SU-DHL-6 (cell line): ENCODE measurements around the gene PLD3.

Experiments used
- H2AFZ ChIP-seq: fragments of 200-600 bp; sonication (generic); 2 replicates; pipeline ENCODE4 v1.6.1; 2014; ENCODE audit warnings: low read depth, mild to moderate bottlenecking, moderate library complexity, mixed read lengths, antibody characterized with exemption, low read length; ENCODE audit not compliant: severe bottlenecking
- H3F3A ChIP-seq: fragments of 200-600 bp; shearing (Covaris generic); 2 replicates; pipeline ENCODE4 v1.6.0; 2016; ENCODE audit warnings: antibody characterized with exemption, mild to moderate bottlenecking; ENCODE audit not compliant: insufficient read depth
- H3K27ac ChIP-seq: fragments of 200-600 bp; sonication (generic); 2 replicates; pipeline ENCODE4 v1.5.1; 2016; ENCODE audit warnings: low read depth, mild to moderate bottlenecking, low read length, moderate library complexity, mixed read lengths
- H3K27me3 ChIP-seq: fragments of 200-600 bp; sonication (generic), shearing (Covaris generic); 2 replicates; pipeline ENCODE4 v1.6.0; 2014; ENCODE audit warnings: mild to moderate bottlenecking, low read length
- H3K36me3 ChIP-seq: fragments of 200-600 bp; sonication (generic); 2 replicates; pipeline ENCODE4 v1.6.1; 2014; ENCODE audit warnings: mild to moderate bottlenecking, low read length, mixed read lengths
- H3K4me2 ChIP-seq: fragments of 300-600, 200-600 bp; shearing (Covaris generic), sonication (generic); 2 replicates; pipeline ENCODE4 v1.6.0; 2014; ENCODE audit warnings: low read length, low read depth, mild to moderate bottlenecking; ENCODE audit not compliant: poor library complexity, severe bottlenecking
- H3K4me3 ChIP-seq: fragments of 200-600 bp; sonication (generic); 2 replicates; pipeline ENCODE4 v1.5.1; 2014; ENCODE audit warnings: antibody characterized with exemption, low read length, mild to moderate bottlenecking, mixed read lengths; ENCODE audit not compliant: insufficient read depth, poor library complexity, severe bottlenecking
- H3K79me2 ChIP-seq: fragments of 200-600 bp; sonication (generic); 2 replicates; pipeline ENCODE4 v1.6.1; 2014; ENCODE audit warnings: mild to moderate bottlenecking, low read length, moderate library complexity; ENCODE audit not compliant: insufficient read depth
- H3K9ac ChIP-seq: fragments of 200-600 bp; sonication (generic); 2 replicates; pipeline ENCODE4 v1.7.0; 2014; ENCODE audit warnings: mild to moderate bottlenecking, low read length
- H3K9me2 ChIP-seq: fragments of 200-600 bp; sonication (generic); replicated peaks from 2 replicates; pipeline ENCODE4 v1.6.1; 2014; ENCODE audit warnings: low read length; ENCODE audit not compliant: insufficient read depth
- H3K9me3 ChIP-seq: fragments of 200-600 bp; sonication (generic); 2 replicates; pipeline ENCODE4 v1.6.1; 2014; ENCODE audit warnings: low read length, mixed read lengths; ENCODE audit not compliant: insufficient read depth
- H4K20me1 ChIP-seq: fragments of 200-600 bp; sonication (generic); 2 replicates; pipeline ENCODE4 v1.6.1; 2014; ENCODE audit warnings: low read depth, mild to moderate bottlenecking, antibody characterized with exemption, low read length, moderate library complexity, mixed read lengths
- EZH2phosphoT487 ChIP-seq: fragments of 200-600 bp; sonication (generic), shearing (Covaris generic); conservative IDR thresholded peaks from 2 replicates; pipeline ENCODE4 v1.6.1; 2018; ENCODE audit warnings: mild to moderate bottlenecking, antibody characterized with exemption, low read length, moderate library complexity, mixed read lengths
- TF ChIP-seq, protein P1 (sequence below): fragments of 200-600 bp; sonication (generic); IDR thresholded peaks from one replicate; pipeline ENCODE4 v1.5.1; 2017; ENCODE audit warnings: antibody characterized with exemption, mild to moderate bottlenecking, low read length, moderate library complexity; ENCODE audit not compliant: insufficient read depth, poor library complexity, severe bottlenecking

PLD3 gene

DNA sequence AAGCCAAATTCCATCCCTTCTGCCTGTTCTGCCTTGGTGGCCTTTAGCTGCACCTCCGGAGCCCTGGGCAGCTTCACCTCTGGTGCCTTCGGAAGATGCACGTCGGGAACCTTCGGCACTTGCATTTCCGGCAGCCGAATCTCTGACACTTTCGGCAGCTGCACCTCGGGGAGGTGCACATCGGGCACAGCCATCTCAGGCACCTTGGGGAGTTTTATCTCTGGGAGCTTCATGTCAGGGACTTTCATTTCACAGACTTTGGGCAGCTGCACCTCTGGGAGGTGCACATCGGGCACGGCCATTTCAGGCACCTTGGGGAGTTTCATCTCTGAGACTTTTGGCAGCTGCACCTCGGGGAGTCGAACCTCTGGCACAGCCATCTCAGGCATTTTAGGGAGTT is 47.5 kb downstream of the PLD3 start:
- H4K20me1 ChIP-seq: no peaks in the 10 kb centered on the region
- no peak overlapping the region for H3K4me2 ChIP-seq
- no peak overlapping the region for H3K4me3 ChIP-seq
- H3K27me3 ChIP-seq: no peaks in the 10 kb centered on the region
- no peak overlapping the region for H3K27ac ChIP-seq
- H3K36me3 ChIP-seq: no peaks in the 10 kb centered on the region
- no peak overlapping the region for H2AFZ ChIP-seq
- no peak overlapping the region for H3K9ac ChIP-seq
- H3K9me3 ChIP-seq: no peaks in the 10 kb centered on the region
- no peaks in the 10 kb centered on the region for H3K79me2 ChIP-seq
- H3F3A ChIP-seq: no peaks in the 10 kb centered on the region
- TF ChIP-seq, protein P1, sequence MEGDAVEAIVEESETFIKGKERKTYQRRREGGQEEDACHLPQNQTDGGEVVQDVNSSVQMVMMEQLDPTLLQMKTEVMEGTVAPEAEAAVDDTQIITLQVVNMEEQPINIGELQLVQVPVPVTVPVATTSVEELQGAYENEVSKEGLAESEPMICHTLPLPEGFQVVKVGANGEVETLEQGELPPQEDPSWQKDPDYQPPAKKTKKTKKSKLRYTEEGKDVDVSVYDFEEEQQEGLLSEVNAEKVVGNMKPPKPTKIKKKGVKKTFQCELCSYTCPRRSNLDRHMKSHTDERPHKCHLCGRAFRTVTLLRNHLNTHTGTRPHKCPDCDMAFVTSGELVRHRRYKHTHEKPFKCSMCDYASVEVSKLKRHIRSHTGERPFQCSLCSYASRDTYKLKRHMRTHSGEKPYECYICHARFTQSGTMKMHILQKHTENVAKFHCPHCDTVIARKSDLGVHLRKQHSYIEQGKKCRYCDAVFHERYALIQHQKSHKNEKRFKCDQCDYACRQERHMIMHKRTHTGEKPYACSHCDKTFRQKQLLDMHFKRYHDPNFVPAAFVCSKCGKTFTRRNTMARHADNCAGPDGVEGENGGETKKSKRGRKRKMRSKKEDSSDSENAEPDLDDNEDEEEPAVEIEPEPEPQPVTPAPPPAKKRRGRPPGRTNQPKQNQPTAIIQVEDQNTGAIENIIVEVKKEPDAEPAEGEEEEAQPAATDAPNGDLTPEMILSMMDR: no peak
- TF ChIP-seq EZH2phosphoT487: no peak
- no peaks in the 10 kb centered on the region for H3K9me2 ChIP-seq

DNA sequence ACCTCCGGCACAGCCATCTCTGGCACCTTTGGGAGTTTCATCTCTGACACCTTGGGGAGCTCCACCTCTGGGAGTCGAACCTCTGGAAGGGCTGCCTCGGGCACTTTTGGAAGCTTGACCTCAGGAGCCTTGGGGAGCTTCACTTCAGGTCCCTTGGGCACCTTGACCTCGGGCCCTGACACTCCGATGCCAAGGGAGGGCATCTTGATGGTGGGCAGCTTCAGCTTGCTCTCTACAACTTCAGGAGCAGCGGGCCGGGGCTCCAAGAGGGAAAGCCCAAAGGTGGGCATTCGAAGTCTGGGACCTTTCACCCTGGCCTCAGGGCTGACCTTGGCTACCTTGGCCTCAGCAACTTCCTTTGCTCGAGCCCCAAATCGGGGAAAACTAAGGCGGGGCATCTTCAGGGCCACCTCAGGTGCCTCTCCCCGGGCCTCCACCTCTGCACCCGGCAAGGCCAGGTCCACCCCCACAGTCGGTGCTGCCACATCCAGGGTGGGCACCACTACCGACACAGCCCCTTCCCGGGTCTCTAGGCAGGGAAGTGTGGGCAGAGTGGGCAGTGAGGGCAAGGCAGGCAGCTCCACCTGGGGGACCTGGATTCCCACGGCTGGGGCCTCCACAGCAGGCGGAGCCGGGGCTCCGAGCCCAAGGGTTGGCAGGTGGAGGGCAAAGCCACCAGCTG is 48.5 kb downstream of the PLD3 start:
- Histone ChIP-seq H3K4me3 (no peak overlapping the region), H3F3A (no peaks in the 10 kb centered on the region), H3K4me2 (no peak overlapping the region), H2AFZ (no peak overlapping the region), H3K9me2 (no peaks in the 10 kb centered on the region), H3K79me2 (no peaks in the 10 kb centered on the region), H3K9ac (no peak overlapping the region), H3K9me3 (no peaks in the 10 kb centered on the region), H4K20me1 (no peaks in the 10 kb centered on the region), H3K27me3 (no peaks in the 10 kb centered on the region), H3K36me3 (no peaks in the 10 kb centered on the region), H3K27ac (no peak overlapping the region)
- TF ChIP-seq EZH2phosphoT487: no peak
- TF ChIP-seq, protein P1: no peak

DNA sequence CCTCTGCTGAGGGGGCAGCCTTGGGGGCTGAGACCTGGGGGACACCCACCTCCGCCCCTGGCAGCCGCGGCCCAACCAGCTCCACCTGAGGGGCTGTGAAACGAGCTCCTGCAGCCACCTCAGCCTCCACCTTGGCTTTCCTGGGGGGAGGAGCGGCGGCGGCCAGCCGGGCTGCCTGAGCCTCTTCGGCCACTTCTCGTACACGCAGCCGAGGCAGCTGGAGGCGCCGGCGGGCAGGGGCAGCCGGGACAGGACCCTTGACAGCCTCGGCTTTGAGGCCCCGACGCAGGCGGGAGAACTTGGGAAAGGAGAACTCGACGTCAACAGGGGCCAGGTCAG is 49.0 kb downstream of the PLD3 start:
- Histone ChIP-seq H2AFZ (no peak overlapping the region), H3F3A (no peaks in the 10 kb centered on the region), H3K9me3 (no peaks in the 10 kb centered on the region), H3K27ac (no peak overlapping the region), H3K9me2 (no peaks in the 10 kb centered on the region), H3K4me2 (no peak overlapping the region), H3K27me3 (no peaks in the 10 kb centered on the region), H3K79me2 (no peaks in the 10 kb centered on the region), H3K36me3 (no peaks in the 10 kb centered on the region), H4K20me1 (no peaks in the 10 kb centered on the region), H3K4me3 (no peak overlapping the region), H3K9ac (no peak overlapping the region)
- TF ChIP-seq EZH2phosphoT487: no peak
- TF ChIP-seq, protein P1: no peak
